GM19238 (cell line): ENCODE measurements around the gene VDAC1.
"Not testable (repeated sequence)": the region's sequence is repeated elsewhere in the genome, so short reads cannot be mapped to it uniquely, and the experiment has no call there.

Source experiments
- DNase-seq: peaks from one replicate; pipeline ENCODE4 v3.0.0; 2011; ENCODE audit warnings: low spot score; ENCODE audit not compliant: insufficient read length

Gene VDAC1

GRCh38 chr5:133942614-133943474 is 61.9 kb downstream of the VDAC1 start:
- no peak for DNase-seq

GRCh38 chr5:133941456-133942196 is 63.1 kb downstream of the VDAC1 start:
- no peak for DNase-seq

- no peak for DNase-seq
Measured at GRCh38 chr5:133939668-133940067, 65.1 kb downstream of the VDAC1 start.

- DNase-seq: no peak
Measured at GRCh38 chr5:133938929-133939328, 65.8 kb downstream of the VDAC1 start.

GRCh38 chr5:133938039-133938821 is 66.5 kb downstream of the VDAC1 start:
- no peak for DNase-seq

GRCh38 chr5:133937628-133938027 is 67.1 kb downstream of the VDAC1 start:
- not testable (repeated sequence) for DNase-seq

GRCh38 chr5:133936651-133937015 is 68.1 kb downstream of the VDAC1 start:
- DNase-seq: no peak

- DNase-seq: not testable (repeated sequence)
Measured at GRCh38 chr5:133935991-133936650, 68.7 kb downstream of the VDAC1 start.

GRCh38 chr5:133935667-133935940 is 69.2 kb downstream of the VDAC1 start:
- no peak for DNase-seq

- DNase-seq: no peak
Measured at GRCh38 chr5:133934822-133935666, 69.7 kb downstream of the VDAC1 start.

- no peak for DNase-seq
Measured at GRCh38 chr5:133934311-133934710, 70.5 kb downstream of the VDAC1 start.

- DNase-seq: no peak
Measured at GRCh38 chr5:133933670-133934295, 71.0 kb downstream of the VDAC1 start.

- DNase-seq: no peak
Measured at GRCh38 chr5:133933169-133933509, 71.6 kb downstream of the VDAC1 start.

GRCh38 chr5:133932441-133933168 is 72.2 kb downstream of the VDAC1 start:
- DNase-seq: no peak

GRCh38 chr5:133931546-133931945 is 73.2 kb downstream of the VDAC1 start:
- DNase-seq: no peak

GRCh38 chr5:133930813-133931090 is 74.0 kb downstream of the VDAC1 start:
- no peak for DNase-seq

GRCh38 chr5:133930061-133930812 is 74.5 kb downstream of the VDAC1 start:
- DNase-seq: no peak

- no peak for DNase-seq
Measured at GRCh38 chr5:133928587-133929393, 76.0 kb downstream of the VDAC1 start.
